RWPE2 (cell line): ENCODE results near the gene SHOC2.

Experiments used
- ATAC-seq: fragments of 200-7000 bp; cut with Tn5 transposase; 3 replicates; pipeline ENCODE4 v1.9.1; 2021; ENCODE audit warnings: low read depth
- DNase-seq: peaks from one replicate; pipeline ENCODE4 v3.0.0-alpha.2; 2020; ENCODE audit warnings: low spot score
- H3K27ac ChIP-seq: fragments of 450-650 bp; 2 replicates; pipeline ENCODE4 v1.5.1; 2017; ENCODE audit warnings: mild to moderate bottlenecking; ENCODE audit not compliant: poor library complexity, severe bottlenecking
- H3K27me3 ChIP-seq: fragments of 250-450 bp; sonication (Bioruptor Pico); 2 replicates; pipeline ENCODE4 v1.5.1; 2021; ENCODE audit warnings: mild to moderate bottlenecking, moderate library complexity; ENCODE audit not compliant: insufficient read depth, poor library complexity, severe bottlenecking
- H3K36me3 ChIP-seq: fragments of 250-450 bp; sonication (Bioruptor Pico); 2 replicates; pipeline ENCODE4 v1.5.1; 2020; ENCODE audit warnings: low read depth, mild to moderate bottlenecking, moderate library complexity
- H3K4me1 ChIP-seq: fragments of 250-450 bp; sonication (Bioruptor Pico); 2 replicates; pipeline ENCODE4 v1.5.1; 2021; ENCODE audit warnings: mild to moderate bottlenecking, moderate library complexity; ENCODE audit not compliant: insufficient read depth, poor library complexity, severe bottlenecking
- H3K4me3 ChIP-seq: fragments of 250-450 bp; sonication (Bioruptor Pico); 2 replicates; pipeline ENCODE4 v1.5.1; 2021; ENCODE audit warnings: mild to moderate bottlenecking, moderate library complexity; ENCODE audit not compliant: severe bottlenecking
- H3K9me3 ChIP-seq: fragments of 250-450 bp; sonication (Bioruptor Pico); 2 replicates; pipeline ENCODE4 v1.5.1; 2021; ENCODE audit warnings: mild to moderate bottlenecking, moderate library complexity; ENCODE audit not compliant: severe bottlenecking
- TF ChIP-seq, protein P1 (sequence below): fragments of 450-650 bp; IDR thresholded peaks from one replicate; pipeline ENCODE4 v1.5.1; 2017; ENCODE audit warnings: mild to moderate bottlenecking, moderate library complexity; ENCODE audit not compliant: poor library complexity, severe bottlenecking

SHOC2 gene

DNA sequence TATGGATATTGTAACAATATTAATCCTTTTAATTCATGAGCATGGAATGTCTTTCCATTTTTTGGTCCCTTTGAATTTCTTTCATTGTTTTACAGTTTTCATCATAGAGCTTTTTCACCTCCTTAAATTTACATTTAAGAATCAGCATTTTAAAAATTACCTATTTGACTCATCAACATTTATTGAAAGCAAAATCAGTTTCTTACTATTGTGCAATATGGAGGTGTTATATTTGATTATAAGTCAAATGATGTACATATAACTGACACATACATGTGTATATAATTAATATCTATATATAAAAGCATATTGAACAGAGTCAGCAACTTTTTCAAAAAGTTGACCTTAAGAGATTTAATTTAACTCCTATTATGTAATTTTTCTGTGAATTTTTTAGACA lies 52.2 kb downstream of the SHOC2 start:
- H3K9me3 ChIP-seq = no peaks in the 10 kb centered on the region
- DNase-seq = no peak

GRCh38 chr10:110972231-110973134 lies 53.1 kb downstream of the SHOC2 start:
- no peak overlapping the region for H3K27ac ChIP-seq
- no peaks in the 10 kb centered on the region for H3K27me3 ChIP-seq
- TF ChIP-seq, protein P1, sequence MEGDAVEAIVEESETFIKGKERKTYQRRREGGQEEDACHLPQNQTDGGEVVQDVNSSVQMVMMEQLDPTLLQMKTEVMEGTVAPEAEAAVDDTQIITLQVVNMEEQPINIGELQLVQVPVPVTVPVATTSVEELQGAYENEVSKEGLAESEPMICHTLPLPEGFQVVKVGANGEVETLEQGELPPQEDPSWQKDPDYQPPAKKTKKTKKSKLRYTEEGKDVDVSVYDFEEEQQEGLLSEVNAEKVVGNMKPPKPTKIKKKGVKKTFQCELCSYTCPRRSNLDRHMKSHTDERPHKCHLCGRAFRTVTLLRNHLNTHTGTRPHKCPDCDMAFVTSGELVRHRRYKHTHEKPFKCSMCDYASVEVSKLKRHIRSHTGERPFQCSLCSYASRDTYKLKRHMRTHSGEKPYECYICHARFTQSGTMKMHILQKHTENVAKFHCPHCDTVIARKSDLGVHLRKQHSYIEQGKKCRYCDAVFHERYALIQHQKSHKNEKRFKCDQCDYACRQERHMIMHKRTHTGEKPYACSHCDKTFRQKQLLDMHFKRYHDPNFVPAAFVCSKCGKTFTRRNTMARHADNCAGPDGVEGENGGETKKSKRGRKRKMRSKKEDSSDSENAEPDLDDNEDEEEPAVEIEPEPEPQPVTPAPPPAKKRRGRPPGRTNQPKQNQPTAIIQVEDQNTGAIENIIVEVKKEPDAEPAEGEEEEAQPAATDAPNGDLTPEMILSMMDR = no peak
- ATAC-seq (no peak), DNase-seq (no peak)
- H3K4me1 ChIP-seq = no peaks in the 10 kb centered on the region
- peaks cover 4% of the 10 kb centered on the region; the same call in 1 of the 2 replicates for H3K36me3 ChIP-seq
- no peak overlapping the region for H3K4me3 ChIP-seq
- no peaks in the 10 kb centered on the region for H3K9me3 ChIP-seq

More for the DNA sequence above, 52.2 kb downstream of the SHOC2 start:
- TF ChIP-seq, protein P1 = no peak
- Histone ChIP-seq H3K36me3 (peaks cover 10% of the 10 kb centered on the region), H3K4me3 (no peak overlapping the region), H3K27me3 (no peaks in the 10 kb centered on the region), H3K27ac (no peak overlapping the region), H3K4me1 (no peaks in the 10 kb centered on the region)
- ATAC-seq = no peak

- peaks cover 4% of the 10 kb centered on the region; the same call in 1 of the 2 replicates for H3K36me3 ChIP-seq
- ATAC-seq = no peak
- H3K9me3 ChIP-seq = no peaks in the 10 kb centered on the region
- DNase-seq = no peak
- H3K27ac ChIP-seq = no peak overlapping the region
- H3K27me3 ChIP-seq = no peaks in the 10 kb centered on the region
- TF ChIP-seq, protein P1 = no peak
- no peak overlapping the region for H3K4me3 ChIP-seq
- H3K4me1 ChIP-seq = no peaks in the 10 kb centered on the region
Observed at GRCh38 chr10:110973400-110973799, 54.0 kb downstream of the SHOC2 start.

DNA sequence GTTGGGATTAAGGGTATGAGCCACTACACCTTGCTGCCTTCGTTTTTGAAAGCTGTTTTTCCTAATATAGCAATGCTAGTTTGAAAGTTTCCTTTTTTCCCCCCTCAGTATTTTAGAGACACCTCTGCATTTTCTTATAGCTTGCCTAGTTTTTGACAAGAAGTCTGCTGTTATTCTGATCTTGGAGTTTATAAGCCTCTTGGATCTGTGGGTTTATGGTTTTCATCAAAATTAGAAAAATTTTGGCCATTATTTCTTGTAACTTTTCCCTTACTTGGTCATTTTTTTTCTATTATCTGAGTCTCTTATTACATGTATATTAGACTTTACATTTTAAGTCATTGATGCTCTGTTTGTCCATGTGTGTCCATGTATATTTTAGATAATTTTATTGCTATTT lies 57.2 kb downstream of the SHOC2 start:
- H3K4me1 ChIP-seq = no peaks in the 10 kb centered on the region
- H3K4me3 ChIP-seq = no peak overlapping the region
- ATAC-seq = no peak
- no peak overlapping the region for H3K27ac ChIP-seq
- no peak for DNase-seq
- TF ChIP-seq, protein P1 = no peak
- H3K36me3 ChIP-seq = peaks cover 4% of the 10 kb centered on the region; the same call in 1 of the 2 replicates
- no peaks in the 10 kb centered on the region for H3K9me3 ChIP-seq
- no peaks in the 10 kb centered on the region for H3K27me3 ChIP-seq

DNA sequence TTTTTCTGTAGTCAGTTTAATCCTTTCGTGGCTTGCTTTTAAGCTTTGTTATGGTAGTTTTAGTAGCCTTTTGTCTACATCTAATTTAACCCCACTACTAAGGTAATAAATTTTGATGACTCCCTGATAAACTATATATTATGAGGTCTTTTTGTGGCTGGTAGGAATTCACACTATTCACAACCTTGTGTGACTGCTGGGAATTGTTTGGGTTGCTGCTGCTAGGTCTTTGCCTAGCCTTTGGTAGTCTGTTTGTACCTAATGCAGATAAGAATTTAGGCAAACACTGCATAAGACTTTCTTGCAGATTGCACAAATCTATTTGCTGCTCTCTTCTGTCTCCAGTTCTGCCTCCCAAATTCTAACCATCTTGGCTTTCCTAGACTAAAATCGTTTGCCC lies 58.3 kb downstream of the SHOC2 start:
- H3K4me1 ChIP-seq = no peaks in the 10 kb centered on the region
- DNase-seq = no peak
- TF ChIP-seq, protein P1 = no peak
- H3K27me3 ChIP-seq = no peaks in the 10 kb centered on the region
- no peaks in the 10 kb centered on the region for H3K9me3 ChIP-seq
- peaks cover 4% of the 10 kb centered on the region; the same call in 1 of the 2 replicates for H3K36me3 ChIP-seq
- no peak for ATAC-seq
- no peak overlapping the region for H3K27ac ChIP-seq
- no peak overlapping the region for H3K4me3 ChIP-seq
